Adrenal gland (tissue), 5 donors: ENCODE results near the gene LDB2.

Experiments used
- POLR2A ChIP-seq, 2 donors: fragments of 450-650 bp; IDR thresholded peaks; one replicate each; pipeline ENCODE4 v1.6.1; 2017; ENCODE audit warnings: antibody characterized with exemption in 2 of 2, mild to moderate bottlenecking in 2 of 2, moderate library complexity in 1 of 2
- TF ChIP-seq, protein P1 (sequence below), 6 experiments: fragments of 450-650 bp in 4 of 6; fragments of 200-600 bp in 2 of 6; sonication (generic) in 1 of 6; IDR thresholded peaks; 1 replicate in 5 of 6; 2 replicates in 1 of 6; pipeline versions ENCODE4 v1.5.1 to v1.8.0; 2016 to 2021; ENCODE audit warnings: antibody characterized with exemption in 6 of 6, mild to moderate bottlenecking in 2 of 6, moderate library complexity in 1 of 6
- donor health status: DM: no; HTN: no; CAD: no.

DNA sequence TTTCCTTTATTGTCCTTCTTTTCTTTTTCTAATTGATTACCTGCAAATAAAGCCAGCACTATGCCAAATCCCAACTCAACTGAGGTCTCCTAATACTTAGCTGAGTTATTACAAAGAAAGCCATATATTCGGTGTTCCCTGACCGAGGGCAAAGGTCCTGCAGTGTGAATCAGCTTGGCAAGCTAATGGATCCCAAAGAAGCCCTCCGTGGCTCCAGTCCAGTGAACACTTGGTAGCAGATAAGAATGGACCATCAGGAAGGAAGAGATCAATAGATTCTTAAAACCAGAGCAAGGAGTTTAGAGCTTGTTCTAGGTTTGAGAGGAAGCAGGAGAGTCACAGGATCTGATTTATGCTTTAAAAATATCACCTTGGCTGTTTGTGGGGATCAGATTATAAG lies 8.5 kb downstream of the LDB2 start:
- TF ChIP-seq, protein P1, sequence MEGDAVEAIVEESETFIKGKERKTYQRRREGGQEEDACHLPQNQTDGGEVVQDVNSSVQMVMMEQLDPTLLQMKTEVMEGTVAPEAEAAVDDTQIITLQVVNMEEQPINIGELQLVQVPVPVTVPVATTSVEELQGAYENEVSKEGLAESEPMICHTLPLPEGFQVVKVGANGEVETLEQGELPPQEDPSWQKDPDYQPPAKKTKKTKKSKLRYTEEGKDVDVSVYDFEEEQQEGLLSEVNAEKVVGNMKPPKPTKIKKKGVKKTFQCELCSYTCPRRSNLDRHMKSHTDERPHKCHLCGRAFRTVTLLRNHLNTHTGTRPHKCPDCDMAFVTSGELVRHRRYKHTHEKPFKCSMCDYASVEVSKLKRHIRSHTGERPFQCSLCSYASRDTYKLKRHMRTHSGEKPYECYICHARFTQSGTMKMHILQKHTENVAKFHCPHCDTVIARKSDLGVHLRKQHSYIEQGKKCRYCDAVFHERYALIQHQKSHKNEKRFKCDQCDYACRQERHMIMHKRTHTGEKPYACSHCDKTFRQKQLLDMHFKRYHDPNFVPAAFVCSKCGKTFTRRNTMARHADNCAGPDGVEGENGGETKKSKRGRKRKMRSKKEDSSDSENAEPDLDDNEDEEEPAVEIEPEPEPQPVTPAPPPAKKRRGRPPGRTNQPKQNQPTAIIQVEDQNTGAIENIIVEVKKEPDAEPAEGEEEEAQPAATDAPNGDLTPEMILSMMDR (IDR thresholded peaks at IDR 0.05): no peak
- no peak for TF ChIP-seq POLR2A (IDR thresholded peaks at IDR 0.05)
